NCI-H146 treated with DMSO at 0.1 percent for 48 hours (cell line): ENCODE data around the gene NOS1AP.
A peak's percentile ranks its signal among the peaks of the same experiment; 100 is the strongest.

ENCODE experiments used
- DNase-seq: peaks from one replicate; lab custom pipeline; 2025; ENCODE audit not compliant: unreplicated experiment; lab: John Stamatoyannopoulos, UW

Gene NOS1AP

GRCh38 chr1:162291000-162291399 is 221.5 kb downstream of the NOS1AP start:
- no peak for DNase-seq

- no peak for DNase-seq
Observed at GRCh38 chr1:162292422-162292849, 222.9 kb downstream of the NOS1AP start.

GRCh38 chr1:162293073-162293692 is 223.7 kb downstream of the NOS1AP start:
- no peak for DNase-seq

GRCh38 chr1:162294015-162294414 is 224.5 kb downstream of the NOS1AP start:
- DNase-seq: no peak

GRCh38 chr1:162297208-162297607 is 227.7 kb downstream of the NOS1AP start:
- DNase-seq: no peak

GRCh38 chr1:162298266-162298665 is 228.8 kb downstream of the NOS1AP start:
- DNase-seq: no peak

GRCh38 chr1:162299018-162299417 is 229.5 kb downstream of the NOS1AP start:
- no peak for DNase-seq

GRCh38 chr1:162300057-162300917 is 230.8 kb downstream of the NOS1AP start:
- no peak for DNase-seq

- DNase-seq: no peak
Observed at GRCh38 chr1:162301696-162302095, 232.2 kb downstream of the NOS1AP start.

GRCh38 chr1:162302306-162303003 is 233.0 kb downstream of the NOS1AP start:
- no peak for DNase-seq

GRCh38 chr1:162303004-162303344 is 233.5 kb downstream of the NOS1AP start:
- DNase-seq: no peak

- no peak for DNase-seq
Observed at GRCh38 chr1:162304736-162305135, 235.2 kb downstream of the NOS1AP start.

GRCh38 chr1:162305969-162306368 is 236.5 kb downstream of the NOS1AP start:
- no peak for DNase-seq

GRCh38 chr1:162310337-162310736 is 240.8 kb downstream of the NOS1AP start:
- DNase-seq: no peak

- DNase-seq: peak; percentile 93
Observed at GRCh38 chr1:162314206-162314605, 244.7 kb downstream of the NOS1AP start.

GRCh38 chr1:162315673-162316072 is 246.2 kb downstream of the NOS1AP start:
- no peak for DNase-seq

GRCh38 chr1:162316187-162316586 is 246.7 kb downstream of the NOS1AP start:
- DNase-seq: no peak

GRCh38 chr1:162317621-162318020 is 248.1 kb downstream of the NOS1AP start:
- DNase-seq: no peak

GRCh38 chr1:162319493-162320175 is 250.1 kb downstream of the NOS1AP start:
- DNase-seq: no peak

- no peak for DNase-seq
Observed at GRCh38 chr1:162321809-162322422, 252.4 kb downstream of the NOS1AP start.

GRCh38 chr1:162323023-162323422 is 253.5 kb downstream of the NOS1AP start:
- DNase-seq: no peak
